GM23338 (cell line): Measurements from ENCODE around the gene NDST3. TPM values are rescaled to one million over a fixed set of nuclear protein-coding genes. Genes with fewer than 3 reads are reported as not detected.

Experiments
- ATAC-seq: fragments of 200-7000 bp; cut with Tn5 transposase; 3 replicates; pipeline ENCODE4 v1.9.1; 2020
- DNase-seq: peaks from one replicate; pipeline ENCODE4 v3.0.0-alpha.2; 2015; ENCODE audit warnings: low spot score
- H2AFZ ChIP-seq: fragments of 200-600 bp; sonication (generic); 2 replicates; pipeline ENCODE4 v1.8.0; 2016; ENCODE audit warnings: antibody characterized with exemption, mild to moderate bottlenecking, moderate library complexity
- H3F3A ChIP-seq: fragments of 200-600 bp; sonication (generic); replicated peaks from 2 replicates; pipeline ENCODE4 v1.8.0; 2017; ENCODE audit warnings: antibody characterized with exemption, mixed run types, low read depth
- H3K27ac ChIP-seq: fragments of 200-600 bp; sonication (generic); 2 replicates; pipeline ENCODE4 v1.6.1; 2016; ENCODE audit warnings: low read depth
- H3K27me3 ChIP-seq: fragments of 200-600 bp; sonication (generic); 2 replicates; pipeline ENCODE4 v1.8.0; 2016; ENCODE audit warnings: mild to moderate bottlenecking, mixed run types, moderate library complexity; ENCODE audit not compliant: insufficient read depth
- H3K36me3 ChIP-seq: fragments of 200-600 bp; sonication (generic); 2 replicates; pipeline ENCODE4 v1.8.0; 2016; ENCODE audit warnings: mild to moderate bottlenecking; ENCODE audit not compliant: insufficient read depth
- H3K4me1 ChIP-seq: fragments of 200-600 bp; sonication (generic); 2 replicates; pipeline ENCODE4 v1.8.0; 2016; ENCODE audit warnings: mild to moderate bottlenecking, moderate library complexity; ENCODE audit not compliant: insufficient read depth
- H3K4me2 ChIP-seq: fragments of 200-600 bp; sonication (generic); 2 replicates; pipeline ENCODE4 v1.7.1; 2017; ENCODE audit warnings: mixed run types
- H3K4me3 ChIP-seq: fragments of 200-600 bp; sonication (generic); 2 replicates; pipeline ENCODE4 v1.6.1; 2016; ENCODE audit warnings: mixed run types
- H3K79me2 ChIP-seq: fragments of 200-600 bp; sonication (generic); replicated peaks from 2 replicates; pipeline ENCODE4 v1.8.0; 2017; ENCODE audit warnings: mild to moderate bottlenecking; ENCODE audit not compliant: insufficient read depth
- H3K9me2 ChIP-seq: fragments of 200-600 bp; sonication (generic); 2 replicates; pipeline ENCODE4 v1.8.0; 2017; ENCODE audit not compliant: insufficient read depth
- H4K20me1 ChIP-seq: fragments of 200-600 bp; sonication (generic); replicated peaks from 2 replicates; pipeline ENCODE4 v1.8.0; 2017; ENCODE audit warnings: mild to moderate bottlenecking; ENCODE audit not compliant: insufficient read depth
- H3K27ac Mint-ChIP-seq: 2 replicates; pipeline ENCODE4 v1.8.0; 2020; ENCODE audit warnings: inconsistent platforms, mild to moderate bottlenecking, moderate library complexity, mixed read lengths
- H3K27me3 Mint-ChIP-seq: 3 replicates; pipeline ENCODE4 v1.8.0; 2022; ENCODE audit warnings: low read depth, mild to moderate bottlenecking, moderate library complexity, mixed read lengths, inconsistent platforms; ENCODE audit not compliant: insufficient read depth, poor library complexity
- H3K36me3 Mint-ChIP-seq: 3 replicates; pipeline ENCODE4 v1.8.0; 2021; ENCODE audit warnings: low read depth, mild to moderate bottlenecking, inconsistent platforms, moderate library complexity, mixed read lengths
- H3K4me1 Mint-ChIP-seq: 3 replicates; pipeline ENCODE4 v1.8.0; 2020; ENCODE audit warnings: mild to moderate bottlenecking, inconsistent platforms, mixed read lengths
- H3K4me3 Mint-ChIP-seq: 3 replicates; pipeline ENCODE4 v1.8.0; 2021; ENCODE audit warnings: moderate library complexity, mild to moderate bottlenecking, inconsistent platforms, mixed read lengths
- H3K9me3 Mint-ChIP-seq: 3 replicates; pipeline ENCODE4 v1.8.0; 2020; ENCODE audit warnings: moderate library complexity, mild to moderate bottlenecking, inconsistent platforms, mixed read lengths
- CREB1 ChIP-seq: fragments of 250-450 bp; sonication (Bioruptor Pico); IDR thresholded peaks from 2 replicates; pipeline ENCODE4 v1.5.0; 2020; ENCODE audit warnings: low read depth, mild to moderate bottlenecking, moderate library complexity
- EZH2 ChIP-seq: fragments of 200-600 bp; sonication (generic); IDR thresholded peaks from one replicate; pipeline ENCODE4 v1.8.0; 2017; ENCODE audit warnings: antibody characterized with exemption, mild to moderate bottlenecking, low read depth; ENCODE audit not compliant: unreplicated experiment
- JUNB ChIP-seq: IDR thresholded peaks from one replicate; pipeline ENCODE4 v1.6.1; 2016; ENCODE audit warnings: antibody characterized with exemption; ENCODE audit not compliant: unreplicated experiment
- POLR2AphosphoS5 ChIP-seq: IDR thresholded peaks from 2 replicates; pipeline ENCODE4 v1.6.1; 2016; ENCODE audit warnings: antibody characterized with exemption, low read depth
- STAT1 ChIP-seq: IDR thresholded peaks from one replicate; pipeline ENCODE4 v1.6.1; 2016; ENCODE audit warnings: antibody characterized with exemption; ENCODE audit not compliant: unreplicated experiment
- ZNF331 ChIP-seq: fragments of 250-450 bp; sonication (Bioruptor Pico); IDR thresholded peaks from 2 replicates; pipeline ENCODE4 v1.5.0; 2020; ENCODE audit warnings: low read depth, mild to moderate bottlenecking, moderate library complexity
- long read RNA-seq: library from polyadenylated mRNA; unstranded; transcript quantifications from one replicate; pipeline ENCODE4 v2.0.0, GENCODE V29; 2020; ENCODE audit not compliant: unreplicated experiment
- polyA plus RNA-seq: library from polyadenylated mRNA; unstranded; fragments of >200 nt; fragmentation: Nextera tagmentation; extraction: Ambion mirVana; gene quantifications from 2 replicates; pipeline ENCODE4 v1.2.1, GENCODE V29; 2016
- total RNA-seq: library from RNA; depleted of rRNA; stranded (reverse); fragments of >200 nt; shearing (Covaris generic); gene quantifications from 2 replicates; pipeline ENCODE4 v1.2.3, GENCODE V29; 2014; rRNA removed
- TF ChIP-seq, protein P1 (sequence below), 2 experiments: fragments of 200-600 bp in 1 of 2; sonication (generic) in 1 of 2; conservative IDR thresholded peaks; 2 replicates each; pipeline versions ENCODE4 v1.5.1 to v1.6.1; 2016 to 2017; ENCODE audit warnings: antibody characterized with exemption in 2 of 2, low read depth in 2 of 2, mild to moderate bottlenecking in 2 of 2, moderate library complexity in 1 of 2
- TF ChIP-seq, protein P2 (sequence below): IDR thresholded peaks from 2 replicates; pipeline ENCODE4 v1.6.1; 2016; ENCODE audit warnings: antibody characterized with exemption
- TF ChIP-seq, protein P3 (sequence below): IDR thresholded peaks from one replicate; pipeline ENCODE4 v1.6.1; 2018; ENCODE audit warnings: antibody characterized with exemption; ENCODE audit not compliant: unreplicated experiment

Gene NDST3
- 0.31 and 0.56 TPM in 2 replicates for total RNA-seq
- 0.19 and 0.21 TPM in 2 replicates for polyA plus RNA-seq
- long read RNA-seq, partial matches to known transcripts: 0 of 1 reads
- long read RNA-seq, other reads (novel, unspliced or antisense): 0 of 1 reads

DNA sequence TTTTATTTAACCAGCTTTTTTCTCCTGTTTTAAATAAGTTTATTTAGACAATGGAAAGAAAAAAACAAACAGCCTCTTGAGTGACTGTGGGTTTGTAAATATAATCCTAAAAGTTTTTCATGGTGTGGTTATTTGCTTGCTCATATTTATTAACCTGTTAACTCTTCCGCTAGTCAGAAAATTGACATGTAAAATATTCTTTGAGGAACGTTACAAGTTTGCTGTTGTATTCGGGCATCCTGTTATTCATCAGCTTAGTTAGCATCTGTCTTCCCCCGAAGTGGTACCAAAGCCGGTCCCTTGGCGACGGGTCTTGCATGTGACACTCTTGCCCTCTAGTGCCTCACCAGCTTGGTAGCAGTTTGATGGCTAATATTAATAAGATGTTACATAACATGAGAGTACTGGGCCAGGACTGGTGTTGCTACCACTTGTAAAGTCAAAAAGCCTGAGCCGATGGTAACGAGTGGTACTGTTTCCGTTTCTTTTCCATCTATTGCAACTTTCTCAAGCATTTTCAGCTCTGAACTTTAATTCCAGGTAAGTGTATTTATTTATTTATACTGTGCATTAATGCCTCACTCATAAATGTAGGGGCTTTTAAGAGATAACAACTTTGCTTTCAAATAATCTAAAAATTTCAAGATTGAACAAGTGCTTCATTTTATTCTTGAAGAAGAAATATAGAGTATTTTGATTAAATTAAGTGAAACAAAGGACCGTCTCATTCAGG lies at the start of gene NDST3:
Gene NDST3, plus strand, starts transcription at position 434 of the 733 bp plus-strand sequence. CDS start 19,425 bp downstream, outside the sequence.
- H3K36me3 ChIP-seq: no peaks in the 10 kb centered on the region
- H3K27me3 Mint-ChIP-seq: no peaks in the 10 kb centered on the region
- H3K27ac Mint-ChIP-seq: no peak within 1 kb of the TSS
- TF ChIP-seq, protein P1, sequence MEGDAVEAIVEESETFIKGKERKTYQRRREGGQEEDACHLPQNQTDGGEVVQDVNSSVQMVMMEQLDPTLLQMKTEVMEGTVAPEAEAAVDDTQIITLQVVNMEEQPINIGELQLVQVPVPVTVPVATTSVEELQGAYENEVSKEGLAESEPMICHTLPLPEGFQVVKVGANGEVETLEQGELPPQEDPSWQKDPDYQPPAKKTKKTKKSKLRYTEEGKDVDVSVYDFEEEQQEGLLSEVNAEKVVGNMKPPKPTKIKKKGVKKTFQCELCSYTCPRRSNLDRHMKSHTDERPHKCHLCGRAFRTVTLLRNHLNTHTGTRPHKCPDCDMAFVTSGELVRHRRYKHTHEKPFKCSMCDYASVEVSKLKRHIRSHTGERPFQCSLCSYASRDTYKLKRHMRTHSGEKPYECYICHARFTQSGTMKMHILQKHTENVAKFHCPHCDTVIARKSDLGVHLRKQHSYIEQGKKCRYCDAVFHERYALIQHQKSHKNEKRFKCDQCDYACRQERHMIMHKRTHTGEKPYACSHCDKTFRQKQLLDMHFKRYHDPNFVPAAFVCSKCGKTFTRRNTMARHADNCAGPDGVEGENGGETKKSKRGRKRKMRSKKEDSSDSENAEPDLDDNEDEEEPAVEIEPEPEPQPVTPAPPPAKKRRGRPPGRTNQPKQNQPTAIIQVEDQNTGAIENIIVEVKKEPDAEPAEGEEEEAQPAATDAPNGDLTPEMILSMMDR (conservative IDR thresholded peaks at IDR 0.05; ENCODE audit: low read depth in 2 of 2): peak; percentile 72 to 93
- TF ChIP-seq JUNB: no peak
- H3K27me3 ChIP-seq: peaks cover 10% of the 10 kb centered on the region
- ATAC-seq: peak; percentile 72
- H3K79me2 ChIP-seq: no peaks in the 10 kb centered on the region
- no peak within 1 kb of the TSS for H3K27ac ChIP-seq
- H3K9me2 ChIP-seq: no peaks in the 10 kb centered on the region
- H3K4me3 ChIP-seq: peak within 1 kb of the TSS; percentile 52
- no peaks in the 10 kb centered on the region for H3K36me3 Mint-ChIP-seq
- no peaks in the 10 kb centered on the region for H3F3A ChIP-seq
- peak within 1 kb of the TSS; percentile 0; the same call in 1 of the 2 replicates for H2AFZ ChIP-seq
- H3K4me1 Mint-ChIP-seq: peaks cover 6% of the 10 kb centered on the region; the same call in 2 of the 3 replicates
- DNase-seq: peak; percentile 83
- H3K4me3 Mint-ChIP-seq: peak within 1 kb of the TSS; percentile 79
- no peaks in the 10 kb centered on the region for H4K20me1 ChIP-seq
- H3K4me1 ChIP-seq: peaks cover 9% of the 10 kb centered on the region; the same call in 1 of the 2 replicates
- H3K9me3 Mint-ChIP-seq: no peaks in the 10 kb centered on the region
- H3K4me2 ChIP-seq: peak within 1 kb of the TSS; percentile 74

DNA sequence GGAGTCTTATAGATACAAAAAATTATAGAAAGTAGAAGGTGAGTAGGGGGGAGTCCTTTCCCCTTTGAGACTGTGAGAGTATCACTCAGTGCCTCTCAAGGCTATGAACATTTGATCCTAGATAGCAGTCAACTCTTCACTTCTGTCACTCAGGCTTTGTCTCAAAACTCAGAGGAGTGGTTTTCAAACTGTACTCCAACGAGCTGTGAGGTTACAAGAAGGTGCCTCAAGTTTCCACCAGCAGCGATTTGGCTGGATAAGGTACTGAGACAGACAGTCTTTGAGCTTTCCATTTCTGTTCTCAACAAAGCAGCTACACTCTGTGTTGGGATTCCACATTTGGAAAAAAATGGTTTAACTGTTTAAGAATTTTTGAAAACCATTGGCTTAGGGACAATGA lies 48.0 kb upstream of the NDST3 start:
- Histone ChIP-seq H3K4me1 (no peaks in the 10 kb centered on the region), H3K27me3 (no peaks in the 10 kb centered on the region), H3K27ac (no peak overlapping the region), H4K20me1 (no peaks in the 10 kb centered on the region), H2AFZ (no peak overlapping the region), H3K79me2 (no peaks in the 10 kb centered on the region), H3F3A (no peaks in the 10 kb centered on the region), H3K9me2 (no peaks in the 10 kb centered on the region), H3K36me3 (no peaks in the 10 kb centered on the region), H3K4me2 (no peak overlapping the region), H3K4me3 (no peak overlapping the region)
- no peaks in the 10 kb centered on the region for H3K36me3 Mint-ChIP-seq
- TF ChIP-seq, protein P2, sequence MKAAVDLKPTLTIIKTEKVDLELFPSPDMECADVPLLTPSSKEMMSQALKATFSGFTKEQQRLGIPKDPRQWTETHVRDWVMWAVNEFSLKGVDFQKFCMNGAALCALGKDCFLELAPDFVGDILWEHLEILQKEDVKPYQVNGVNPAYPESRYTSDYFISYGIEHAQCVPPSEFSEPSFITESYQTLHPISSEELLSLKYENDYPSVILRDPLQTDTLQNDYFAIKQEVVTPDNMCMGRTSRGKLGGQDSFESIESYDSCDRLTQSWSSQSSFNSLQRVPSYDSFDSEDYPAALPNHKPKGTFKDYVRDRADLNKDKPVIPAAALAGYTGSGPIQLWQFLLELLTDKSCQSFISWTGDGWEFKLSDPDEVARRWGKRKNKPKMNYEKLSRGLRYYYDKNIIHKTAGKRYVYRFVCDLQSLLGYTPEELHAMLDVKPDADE: no peak
- TF ChIP-seq STAT1: no peak
- TF ChIP-seq, protein P3, sequence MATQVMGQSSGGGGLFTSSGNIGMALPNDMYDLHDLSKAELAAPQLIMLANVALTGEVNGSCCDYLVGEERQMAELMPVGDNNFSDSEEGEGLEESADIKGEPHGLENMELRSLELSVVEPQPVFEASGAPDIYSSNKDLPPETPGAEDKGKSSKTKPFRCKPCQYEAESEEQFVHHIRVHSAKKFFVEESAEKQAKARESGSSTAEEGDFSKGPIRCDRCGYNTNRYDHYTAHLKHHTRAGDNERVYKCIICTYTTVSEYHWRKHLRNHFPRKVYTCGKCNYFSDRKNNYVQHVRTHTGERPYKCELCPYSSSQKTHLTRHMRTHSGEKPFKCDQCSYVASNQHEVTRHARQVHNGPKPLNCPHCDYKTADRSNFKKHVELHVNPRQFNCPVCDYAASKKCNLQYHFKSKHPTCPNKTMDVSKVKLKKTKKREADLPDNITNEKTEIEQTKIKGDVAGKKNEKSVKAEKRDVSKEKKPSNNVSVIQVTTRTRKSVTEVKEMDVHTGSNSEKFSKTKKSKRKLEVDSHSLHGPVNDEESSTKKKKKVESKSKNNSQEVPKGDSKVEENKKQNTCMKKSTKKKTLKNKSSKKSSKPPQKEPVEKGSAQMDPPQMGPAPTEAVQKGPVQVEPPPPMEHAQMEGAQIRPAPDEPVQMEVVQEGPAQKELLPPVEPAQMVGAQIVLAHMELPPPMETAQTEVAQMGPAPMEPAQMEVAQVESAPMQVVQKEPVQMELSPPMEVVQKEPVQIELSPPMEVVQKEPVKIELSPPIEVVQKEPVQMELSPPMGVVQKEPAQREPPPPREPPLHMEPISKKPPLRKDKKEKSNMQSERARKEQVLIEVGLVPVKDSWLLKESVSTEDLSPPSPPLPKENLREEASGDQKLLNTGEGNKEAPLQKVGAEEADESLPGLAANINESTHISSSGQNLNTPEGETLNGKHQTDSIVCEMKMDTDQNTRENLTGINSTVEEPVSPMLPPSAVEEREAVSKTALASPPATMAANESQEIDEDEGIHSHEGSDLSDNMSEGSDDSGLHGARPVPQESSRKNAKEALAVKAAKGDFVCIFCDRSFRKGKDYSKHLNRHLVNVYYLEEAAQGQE: no peak
- TF ChIP-seq CREB1 (CRISPR knock-in tag): no peak
- TF ChIP-seq ZNF331 (CRISPR knock-in tag): no peak
- TF ChIP-seq, protein P1 (conservative IDR thresholded peaks at IDR 0.05; ENCODE audit: low read depth in 2 of 2): no peak
- TF ChIP-seq EZH2: no peak
- TF ChIP-seq POLR2AphosphoS5: no peak
- no peaks in the 10 kb centered on the region for H3K27me3 Mint-ChIP-seq
- DNase-seq (no peak), ATAC-seq (no peak)
- no peaks in the 10 kb centered on the region for H3K9me3 Mint-ChIP-seq
- no peaks in the 10 kb centered on the region for H3K4me1 Mint-ChIP-seq
- H3K4me3 Mint-ChIP-seq: no peak overlapping the region
- no peak overlapping the region for H3K27ac Mint-ChIP-seq
